NCI-H69 (cell line): ENCODE measurements around the gene BAHCC1.

Source experiments
- DNase-seq: peaks from one replicate; lab custom pipeline; 2025; lab: John Stamatoyannopoulos, UW

BAHCC1 gene

DNA sequence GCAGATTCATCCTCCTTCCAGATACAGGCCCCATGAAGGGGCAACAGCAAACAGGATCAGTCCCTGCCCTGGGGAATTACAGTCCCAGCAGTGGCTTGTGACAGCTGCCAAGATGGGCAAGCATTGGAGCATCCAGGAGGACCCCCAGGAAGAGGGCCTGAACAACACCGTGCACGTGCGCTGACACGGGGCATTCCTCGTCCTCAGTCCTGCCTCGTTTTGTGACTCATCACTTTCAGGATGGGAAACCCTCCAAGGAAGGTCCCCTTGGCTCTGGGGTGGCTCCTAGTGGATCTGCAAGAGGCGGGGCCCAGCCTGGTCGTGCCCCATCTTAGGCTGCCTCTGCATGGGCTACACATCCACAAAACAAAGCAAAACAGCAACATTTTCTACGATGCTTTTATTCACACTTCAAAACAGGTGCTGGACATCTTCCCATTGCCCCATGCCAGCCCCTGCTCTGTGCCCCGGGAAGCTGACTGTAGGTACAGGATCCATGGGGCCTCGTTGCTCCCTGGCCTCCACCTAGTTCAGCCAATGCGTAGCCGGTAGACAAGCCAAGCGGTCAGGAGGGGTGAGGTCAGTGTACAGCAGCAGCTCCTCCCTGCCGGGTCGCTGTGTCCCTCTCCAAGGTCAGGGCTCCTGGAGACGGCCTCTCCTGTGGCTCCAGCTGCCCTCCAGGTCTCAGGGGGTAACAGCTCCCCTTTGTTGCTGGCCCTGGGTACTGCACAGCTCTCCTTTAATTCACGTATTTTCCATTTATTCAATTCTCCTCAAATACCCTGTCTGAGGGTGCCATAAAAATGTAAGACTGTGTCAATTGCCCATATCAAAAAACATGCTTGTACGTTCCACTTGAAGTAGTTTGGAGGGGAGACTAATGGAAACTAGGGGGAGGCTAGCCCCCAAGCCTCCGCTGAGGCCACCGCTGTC, 85.1 kb downstream of the BAHCC1 start:
- peak; percentile 30 for DNase-seq

DNA sequence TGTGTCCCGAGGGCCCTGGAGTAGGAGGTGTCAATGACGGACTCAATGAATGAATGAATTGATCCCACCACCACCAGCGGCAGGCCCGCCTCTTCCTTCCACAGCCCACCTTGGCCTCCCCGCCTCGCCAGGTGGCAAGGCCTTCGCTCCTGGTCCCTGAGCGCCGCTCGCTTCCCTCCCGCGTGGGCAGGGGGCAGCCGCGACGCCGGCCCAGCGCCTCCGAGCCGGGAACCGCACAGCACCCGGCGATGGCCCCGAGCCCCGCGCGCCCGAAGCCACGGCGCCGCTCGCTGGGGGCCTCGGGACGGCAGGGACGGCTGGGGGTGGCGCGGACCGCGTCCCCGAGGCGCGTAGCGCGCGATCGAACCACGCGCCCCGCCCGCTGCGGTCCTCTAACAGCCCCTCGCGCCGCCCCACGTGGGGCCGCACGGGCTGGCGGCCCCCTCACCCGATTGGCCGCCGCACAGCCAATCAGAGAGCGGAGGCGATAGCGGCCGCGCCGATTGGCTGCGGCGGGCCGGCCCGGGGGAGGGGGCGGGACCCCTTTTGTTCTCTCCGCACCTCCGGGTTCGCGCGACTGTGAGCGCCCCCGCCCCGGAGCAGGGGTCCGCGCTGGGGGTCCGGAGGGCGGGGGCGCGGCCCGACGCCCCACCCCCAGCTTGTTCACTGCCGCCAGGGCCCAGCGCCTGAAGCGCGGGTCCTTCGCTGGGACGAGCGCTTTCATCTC, 86.0 kb downstream of the BAHCC1 start:
- peak; percentile 97 for DNase-seq

DNA sequence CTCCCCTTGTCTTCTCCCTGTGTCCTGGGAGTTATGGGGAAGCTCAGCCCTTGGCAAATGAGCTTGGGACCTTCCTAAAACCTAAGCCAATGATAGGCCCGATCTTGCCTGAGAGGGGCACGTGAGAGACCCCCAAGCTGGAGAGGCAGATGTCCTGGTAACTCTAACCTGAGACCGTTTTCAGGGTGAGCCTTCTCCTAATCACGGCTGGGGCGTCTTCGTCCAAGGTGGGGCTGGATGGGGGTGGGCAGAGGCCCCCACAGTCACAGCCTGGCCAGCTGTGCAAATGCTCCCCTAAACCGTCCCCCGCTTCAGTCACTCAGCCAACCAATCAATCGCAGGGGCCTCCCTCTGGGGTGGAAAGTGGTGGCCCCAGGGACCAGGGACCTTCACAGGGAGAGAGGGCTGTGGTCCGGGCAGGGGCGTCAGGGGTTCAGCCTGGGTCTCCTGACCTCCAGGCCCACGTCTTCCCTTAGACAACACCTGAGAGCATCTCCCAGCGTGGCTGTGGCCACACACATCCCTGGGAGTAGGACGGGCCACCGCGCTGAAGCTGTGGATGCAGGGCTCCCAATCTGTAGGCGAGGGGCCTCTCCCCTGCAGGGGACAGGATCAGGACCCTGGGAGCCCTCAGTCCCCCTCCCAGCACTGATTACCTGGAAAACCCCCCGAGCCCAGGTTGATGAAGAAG, 86.7 kb downstream of the BAHCC1 start:
- peak; percentile 46 for DNase-seq

GRCh38 chr17:81482673-81483072, 87.4 kb downstream of the BAHCC1 start:
- DNase-seq = peak; percentile 80

- DNase-seq = peak; percentile 76
Measured at GRCh38 chr17:81483085-81483861, 88.0 kb downstream of the BAHCC1 start.

- no peak for DNase-seq
Measured at GRCh38 chr17:81483862-81484194, 88.6 kb downstream of the BAHCC1 start.

GRCh38 chr17:81484195-81484979, 89.1 kb downstream of the BAHCC1 start:
- peak; percentile 95 for DNase-seq

DNA sequence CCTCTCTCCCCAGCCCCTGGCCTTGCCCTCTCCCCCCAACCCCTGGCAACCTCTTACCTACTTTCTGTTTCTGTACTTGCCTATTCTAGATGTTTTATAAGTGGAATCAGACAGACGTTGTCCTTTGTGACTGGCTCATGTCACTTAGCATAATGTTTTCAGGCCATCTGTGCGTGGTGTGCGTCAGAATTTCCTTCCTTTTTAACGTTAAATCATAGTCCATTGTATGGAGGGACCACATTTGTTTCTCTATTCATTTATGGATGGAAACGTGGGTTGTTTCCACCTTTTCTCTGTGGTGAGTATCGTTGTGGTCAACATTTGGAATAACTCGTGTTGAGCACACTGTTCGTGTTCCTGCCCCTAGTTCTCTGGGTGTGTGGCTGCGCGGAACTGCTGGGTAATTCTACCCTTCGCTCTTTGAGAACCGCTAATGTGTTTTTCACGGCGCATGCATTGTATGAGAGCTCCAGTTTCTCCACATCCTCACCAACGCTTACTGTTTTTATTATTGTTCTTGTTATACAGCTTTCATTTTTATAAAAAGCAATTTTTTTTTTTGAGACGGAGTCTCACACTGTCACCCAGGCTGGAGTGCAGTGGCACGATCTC, 91.0 kb downstream of the BAHCC1 start:
- no peak for DNase-seq

- peak; percentile 34 for DNase-seq
Measured at GRCh38 chr17:81487089-81487486, 91.8 kb downstream of the BAHCC1 start.

GRCh38 chr17:81487487-81488275, 92.4 kb downstream of the BAHCC1 start:
- peak; percentile 96 for DNase-seq

GRCh38 chr17:81488276-81488860, 93.1 kb downstream of the BAHCC1 start:
- peak; percentile 63 for DNase-seq

- DNase-seq = peak; percentile 60
Measured at GRCh38 chr17:81489012-81489997, 94.0 kb downstream of the BAHCC1 start.

- DNase-seq = no peak
Measured at GRCh38 chr17:81489998-81490992, 95.0 kb downstream of the BAHCC1 start.

DNA sequence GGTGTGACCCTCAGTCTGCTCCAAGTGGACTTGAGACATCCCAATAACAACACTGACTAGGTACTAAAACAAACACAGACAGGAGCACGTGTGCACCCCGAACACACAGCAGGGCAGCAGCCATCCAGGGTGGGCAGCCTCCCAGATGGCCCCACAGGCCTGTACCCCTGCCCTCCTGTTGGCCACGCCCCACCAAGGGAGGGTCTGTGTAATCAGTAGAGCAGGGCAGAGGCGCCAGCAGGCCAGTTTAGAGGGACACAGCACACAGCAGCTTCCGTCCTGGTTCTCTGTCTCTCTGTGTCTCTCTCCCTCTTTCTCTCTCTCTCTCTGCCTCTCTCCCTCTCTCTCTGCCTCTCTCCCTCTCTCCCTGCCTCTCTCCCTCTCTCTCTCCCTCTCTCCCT, 95.9 kb downstream of the BAHCC1 start:
- DNase-seq = peak; percentile 53

- peak; percentile 48 for DNase-seq
Measured at GRCh38 chr17:81491761-81492160, 96.5 kb downstream of the BAHCC1 start.

DNA sequence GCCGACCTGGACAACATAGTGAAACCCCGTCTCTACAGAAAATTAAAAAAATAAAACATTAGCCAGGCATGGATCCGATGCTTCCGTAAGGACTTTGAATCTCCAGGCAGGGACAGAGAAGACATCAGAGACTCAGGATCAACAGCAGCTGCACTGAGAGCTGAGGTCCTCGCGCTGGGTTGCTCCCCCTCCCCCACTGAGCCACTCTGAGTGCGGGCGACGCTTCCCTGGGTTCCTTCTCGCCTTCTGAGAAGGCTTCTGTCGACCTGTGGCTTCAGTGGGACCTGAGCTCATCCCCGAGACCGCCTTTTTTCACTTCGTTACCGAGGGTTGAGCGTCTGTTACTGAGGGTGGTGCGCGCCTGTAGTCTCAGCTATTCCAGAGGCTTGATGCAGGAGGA, 96.9 kb downstream of the BAHCC1 start:
- DNase-seq = no peak

- DNase-seq = no peak
Measured at GRCh38 chr17:81492706-81493105, 97.4 kb downstream of the BAHCC1 start.
